Activated CD8-positive, alpha-beta memory T cell treated with anti-CD3 and anti-CD28 coated beads, Interleukin-2, amount 50 U/mL, for 1 hour (primary cell): ENCODE data around the gene S100P.
"Not testable (repeated sequence)": the region's sequence is repeated elsewhere in the genome, so short reads cannot be mapped to it uniquely, and the experiment has no call there.

Source experiments
- DNase-seq: peaks from one replicate; pipeline ENCODE4 v3.0.0-alpha.2; 2020; ENCODE audit errors: extremely low read depth

The S100P gene

DNA sequence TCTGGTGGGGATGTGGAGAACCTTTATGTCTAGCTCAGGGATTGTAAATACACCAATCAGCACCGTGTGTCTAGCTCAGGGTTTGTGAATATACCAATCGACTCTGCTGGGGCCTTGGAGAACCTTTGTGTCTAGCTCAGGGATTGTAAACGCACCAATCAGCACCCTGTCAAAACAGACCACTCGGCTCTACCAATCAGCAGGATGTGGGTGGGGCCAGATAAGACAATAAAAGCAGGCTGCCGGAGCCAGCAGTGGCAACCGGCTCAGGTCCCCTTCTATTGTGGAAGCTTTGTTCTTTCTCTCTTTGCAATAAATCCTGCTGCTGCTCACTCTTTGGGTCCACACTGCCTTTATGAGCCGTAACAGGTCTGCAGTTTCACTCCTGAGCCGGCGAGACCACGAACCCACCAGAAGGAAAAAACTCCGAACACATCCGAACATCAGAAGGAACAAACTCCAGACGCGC lies 20.5 kb upstream of the S100P start:
- not testable (repeated sequence) for DNase-seq

- DNase-seq = peak; percentile 84
These were observed 19.8 kb upstream of the S100P start for GRCh38 chr4:6673660-6674499.

- DNase-seq = peak; percentile 49
These were observed 19.1 kb upstream of the S100P start for GRCh38 chr4:6674500-6675149.

GRCh38 chr4:6676722-6677558 lies 16.7 kb upstream of the S100P start:
- DNase-seq = no peak

DNA sequence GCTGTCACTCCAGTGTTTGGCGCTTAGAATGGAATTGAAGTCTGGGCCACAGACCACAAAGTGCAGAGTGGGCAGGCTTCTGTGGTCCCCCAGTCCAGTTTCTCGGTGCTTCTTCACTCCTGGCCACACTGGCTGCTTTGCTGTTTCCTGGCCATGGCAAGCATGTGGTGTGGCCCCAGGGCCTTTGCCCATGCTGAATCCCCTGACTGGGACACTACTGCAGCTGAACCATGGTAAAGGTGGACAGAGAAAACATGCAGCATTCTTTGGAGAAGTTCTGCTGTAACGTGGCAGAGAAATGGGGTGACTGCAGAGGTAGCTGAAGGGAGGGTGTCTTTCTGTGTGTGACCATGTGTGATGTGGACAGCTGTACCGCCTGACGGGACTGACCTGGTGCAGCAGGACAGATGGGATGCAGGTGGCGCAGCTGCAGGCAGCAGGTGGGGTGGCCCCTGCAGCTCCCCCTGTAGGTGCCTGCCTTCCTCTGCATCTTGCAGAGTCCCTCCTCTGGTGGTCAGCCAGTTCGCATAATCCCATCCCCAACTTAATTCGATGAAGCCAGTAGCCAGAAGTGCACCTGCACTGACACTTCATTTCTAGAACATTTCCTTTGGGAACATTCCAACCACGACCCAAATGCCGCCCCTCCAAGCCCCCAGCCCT lies 13.2 kb upstream of the S100P start:
- DNase-seq = no peak

- DNase-seq = no peak
These were observed 12.5 kb upstream of the S100P start for GRCh38 chr4:6681191-6681590.

- no peak for DNase-seq
These were observed 10.7 kb upstream of the S100P start for GRCh38 chr4:6682862-6683590.

- no peak for DNase-seq
These were observed 9.0 kb upstream of the S100P start for GRCh38 chr4:6684656-6685055.

DNA sequence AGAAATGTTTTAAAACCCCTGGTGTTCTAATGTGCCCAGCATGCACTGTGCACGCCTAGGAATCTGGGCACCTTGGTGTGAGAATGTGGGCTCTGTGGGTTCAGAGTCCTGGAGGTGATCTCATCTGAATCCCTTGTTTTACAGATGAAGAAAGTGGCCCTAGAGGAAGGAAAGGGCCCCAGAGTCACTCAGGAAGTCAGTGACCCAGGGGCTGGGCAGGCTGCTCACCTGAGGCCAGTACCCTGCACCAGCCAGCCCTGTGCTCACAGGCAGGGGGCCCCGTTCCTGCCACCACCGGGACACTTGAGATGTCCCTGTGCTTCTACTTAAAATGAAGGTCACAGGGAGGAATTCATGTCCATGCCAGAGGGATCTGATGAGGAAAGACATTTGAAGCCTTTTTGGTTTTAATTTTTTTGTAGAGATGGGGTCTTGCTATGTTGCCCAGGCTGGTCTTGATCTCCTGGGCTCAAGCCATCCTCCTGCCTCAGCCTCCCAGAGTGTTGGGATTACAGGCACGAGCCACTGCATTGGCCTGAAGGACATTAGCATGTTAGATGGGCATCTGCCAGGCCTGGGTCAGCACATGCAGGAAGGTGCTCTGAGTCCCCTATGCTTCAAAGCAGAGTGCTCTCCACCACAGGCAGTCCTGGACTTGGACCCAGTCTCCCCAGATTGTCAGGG lies 7.4 kb upstream of the S100P start:
- DNase-seq = no peak

- DNase-seq = no peak
These were observed 5.5 kb upstream of the S100P start for GRCh38 chr4:6687947-6688878.

GRCh38 chr4:6688879-6689505 lies 4.7 kb upstream of the S100P start:
- DNase-seq = peak; percentile 58

- no peak for DNase-seq
These were observed 4.1 kb upstream of the S100P start for GRCh38 chr4:6689506-6689960.

- no peak for DNase-seq
These were observed 1.3 kb upstream of the S100P start for GRCh38 chr4:6692379-6692778.

- DNase-seq = no peak
These were observed 872 bp upstream of the S100P start for GRCh38 chr4:6692806-6693205.

GRCh38 chr4:6694177-6694901 lies 661 bp downstream of the S100P start:
- DNase-seq = no peak

DNA sequence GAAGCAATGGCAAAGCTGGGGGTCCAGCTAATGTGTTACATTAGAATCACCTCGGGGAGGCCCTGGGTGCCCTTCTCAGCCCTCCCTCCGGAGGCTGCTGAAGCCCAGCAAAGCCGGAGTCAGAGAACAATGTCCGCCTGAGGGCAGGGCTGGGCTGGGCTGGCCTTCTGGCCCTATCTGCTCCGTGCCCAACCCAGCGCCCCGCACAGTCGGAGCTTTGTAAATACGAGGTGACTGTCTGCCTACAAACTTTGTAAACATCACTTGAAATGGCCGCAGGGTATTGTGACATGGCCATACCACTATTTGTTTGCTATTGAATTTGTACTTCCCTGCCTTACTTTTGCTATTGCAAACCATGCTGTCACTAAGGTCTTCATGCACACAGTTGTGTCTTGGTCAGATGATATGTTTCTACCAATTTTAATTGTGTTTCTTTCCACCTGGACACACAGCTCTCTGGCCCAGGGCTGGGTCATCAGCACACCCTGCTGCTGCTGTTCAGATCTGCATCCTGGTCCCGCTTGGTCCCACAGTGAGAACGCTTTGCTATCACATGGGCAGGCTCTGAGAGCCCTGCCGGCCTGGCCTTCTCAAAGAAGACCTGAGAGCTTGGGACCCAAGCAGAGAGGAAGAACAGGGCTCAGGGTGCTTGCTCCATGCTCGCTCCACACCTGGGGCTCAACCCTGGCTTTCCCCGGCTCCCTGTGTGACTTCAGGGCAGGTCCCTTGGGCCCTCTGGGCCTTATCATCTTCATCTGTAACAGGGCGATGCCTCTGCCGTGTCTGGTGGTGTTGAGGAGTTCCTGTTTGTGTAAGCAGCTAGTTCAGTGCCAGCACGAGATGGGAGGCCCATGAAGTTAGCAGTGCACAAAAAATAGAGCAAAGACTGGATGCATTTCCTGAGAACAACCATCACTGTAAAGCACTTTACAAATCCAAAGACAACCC lies 2.3 kb downstream of the S100P start:
- DNase-seq = no peak

GRCh38 chr4:6696611-6697010 lies 2.9 kb downstream of the S100P start:
- no peak for DNase-seq
